HL-60/S4 treated with retinoic acid at 250 ng/mL for 4 days and 3 days (cell line): ENCODE results near the gene OR5D14.

Experiments
- in situ Hi-C: fragments of 300-500 bp; cut with MboI; formaldehyde crosslinking; loops from 2 replicates; pipeline ENCODE4 v1.7.0; 2022; ENCODE audit warnings: low sequenced_read_pairs

The OR5D14 gene

DNA sequence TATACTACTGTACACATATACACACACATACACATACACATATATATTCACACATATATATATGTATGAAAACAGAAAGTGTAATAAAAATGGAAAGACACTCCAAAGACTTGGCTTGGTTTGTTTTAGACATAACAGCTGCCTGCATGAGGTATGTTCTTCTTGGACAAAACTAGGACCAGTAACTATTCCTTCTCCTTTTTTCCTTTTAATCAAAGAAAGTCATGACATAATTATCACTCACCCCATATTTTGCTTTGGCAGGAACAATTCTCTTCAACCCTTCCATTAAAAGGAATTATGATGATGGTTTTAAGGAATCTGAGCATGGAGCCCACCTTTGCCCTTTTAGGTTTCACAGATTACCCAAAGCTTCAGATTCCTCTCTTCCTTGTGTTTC is at the start of gene OR5D14:
Gene OR5D14 (plus strand): TSS at position 301 of the 400 bp plus-strand sequence. CDS start 0 bp downstream, at position 301.
- in situ Hi-C loops: no loop called here

DNA sequence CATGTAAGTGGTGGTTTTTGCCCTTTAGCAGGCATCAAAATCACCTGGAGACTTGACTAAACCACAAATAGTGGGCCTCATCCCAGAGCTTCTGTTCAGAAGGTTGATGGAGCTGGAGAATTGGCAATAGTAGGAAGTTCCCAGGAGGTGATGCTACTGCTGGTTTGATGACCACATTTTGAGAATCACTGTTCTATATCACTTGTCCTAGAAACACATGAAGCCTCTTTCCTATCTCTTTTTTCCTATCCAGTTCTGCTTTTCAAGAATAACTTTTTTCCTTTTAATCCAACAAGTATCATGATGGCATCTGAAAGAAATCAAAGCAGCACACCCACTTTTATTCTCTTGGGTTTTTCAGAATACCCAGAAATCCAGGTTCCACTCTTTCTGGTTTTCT is 22.2 kb upstream of the OR5D14 start, which contains the start of gene OR5D13:
Gene OR5D13 (plus strand): TSS at position 301 of the 400 bp plus-strand sequence. CDS start 0 bp downstream, at position 301.
- in situ Hi-C loops: no loop called here

DNA sequence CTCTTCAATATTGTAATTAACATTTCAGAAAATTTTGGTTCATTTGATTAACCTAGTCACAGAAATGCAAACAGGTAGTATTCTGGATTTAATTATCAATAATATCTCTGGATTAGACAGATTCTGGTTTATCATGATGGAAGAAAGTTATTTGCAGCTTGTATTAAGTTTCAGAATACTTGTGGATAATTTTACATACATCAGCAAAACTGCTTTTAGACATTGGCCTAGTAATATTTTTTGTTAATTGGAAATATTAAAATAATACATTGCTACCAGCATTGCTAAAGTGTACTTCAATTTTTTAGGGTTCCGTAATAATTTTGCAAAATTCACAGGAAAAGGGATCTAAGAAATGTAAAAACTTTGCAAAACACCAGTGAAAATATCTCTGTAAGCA is 3.8 kb upstream of the OR5D14 start:
- in situ Hi-C loops: no loop called here

DNA sequence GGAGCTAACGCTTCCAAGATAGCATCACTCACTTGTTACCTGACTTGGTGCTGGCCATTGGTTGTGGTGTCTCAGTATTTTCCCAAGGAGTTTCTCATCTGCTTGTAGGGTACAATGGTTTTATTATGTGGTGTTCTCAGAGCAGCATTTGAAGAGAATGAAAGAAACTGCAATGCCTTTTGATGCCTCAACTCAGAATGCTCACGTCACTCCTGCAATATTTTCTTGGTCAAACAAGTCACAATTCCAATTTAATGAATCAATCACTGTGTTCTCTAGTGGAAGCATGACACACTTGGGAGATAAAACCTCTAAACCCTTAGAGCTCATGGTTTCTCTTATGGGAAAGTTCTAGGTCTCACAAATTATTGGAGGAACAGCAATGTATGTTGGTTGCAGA is 2.0 kb upstream of the OR5D14 start:
- in situ Hi-C loops: no loop called here

DNA sequence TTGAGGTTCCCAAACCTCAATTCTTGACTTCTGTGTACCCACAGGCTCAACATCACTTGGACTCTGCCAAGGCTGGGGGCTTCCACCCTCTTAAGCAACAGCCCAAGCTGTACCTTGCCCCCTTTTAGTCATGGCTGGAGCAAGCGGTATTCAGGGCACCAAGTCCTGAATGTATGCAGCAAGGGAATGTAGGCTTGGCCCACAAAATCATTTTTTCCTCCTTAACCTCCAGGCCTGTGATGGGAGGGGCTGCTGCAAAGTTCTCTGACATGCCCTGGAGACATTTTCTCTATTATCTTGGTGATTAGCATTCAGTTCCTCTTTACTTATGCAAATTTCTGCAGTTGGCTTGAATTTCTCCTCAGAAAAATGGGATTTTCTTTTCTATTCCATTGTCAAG is 10.9 kb downstream of the OR5D14 start:
- in situ Hi-C loops: no loop called here

DNA sequence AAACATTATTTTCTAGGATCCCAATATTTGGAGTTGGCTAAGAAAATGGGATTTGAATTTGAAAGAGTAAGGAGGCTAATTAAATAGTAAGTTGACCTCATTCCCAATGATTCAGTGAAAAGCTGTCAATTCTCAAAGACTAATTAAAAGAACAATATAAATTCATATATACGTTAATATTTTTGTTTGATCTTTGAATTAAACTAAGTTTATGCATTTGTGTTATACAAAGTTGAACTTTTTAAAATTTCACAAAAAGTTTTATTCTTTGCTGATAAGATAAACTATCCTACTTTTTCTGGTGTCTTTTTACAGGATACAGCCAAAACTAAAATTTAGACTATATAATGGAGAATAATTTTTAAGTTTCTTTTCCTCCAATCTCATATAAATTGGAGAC is 15.7 kb downstream of the OR5D14 start, which contains the start of gene OR5L1:
Gene OR5L1 (plus strand): TSS at position 301 of the 400 bp plus-strand sequence. CDS start 100 bp downstream, outside the sequence.
- in situ Hi-C loops: no loop called here

DNA sequence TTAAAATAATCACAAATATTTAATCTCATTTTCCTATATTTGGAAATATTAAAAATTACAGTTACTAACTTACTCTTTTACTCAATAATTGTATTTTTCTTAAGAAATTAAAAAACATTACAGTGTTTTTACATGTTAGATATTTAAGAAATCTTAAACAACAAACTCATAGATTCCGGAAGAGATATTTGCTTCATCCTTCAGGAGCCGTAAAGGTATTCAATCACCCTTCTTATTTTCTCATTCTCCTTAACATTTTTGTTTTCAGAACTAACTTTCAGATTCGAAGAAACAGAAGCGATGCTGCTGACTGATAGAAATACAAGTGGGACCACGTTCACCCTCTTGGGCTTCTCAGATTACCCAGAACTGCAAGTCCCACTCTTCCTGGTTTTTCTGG is 24.0 kb downstream of the OR5D14 start, which contains the start of gene OR5D18:
Gene OR5D18 (plus strand): TSS at position 301 of the 400 bp plus-strand sequence. CDS start 0 bp downstream, at position 301.
- in situ Hi-C loops: no loop called here

DNA sequence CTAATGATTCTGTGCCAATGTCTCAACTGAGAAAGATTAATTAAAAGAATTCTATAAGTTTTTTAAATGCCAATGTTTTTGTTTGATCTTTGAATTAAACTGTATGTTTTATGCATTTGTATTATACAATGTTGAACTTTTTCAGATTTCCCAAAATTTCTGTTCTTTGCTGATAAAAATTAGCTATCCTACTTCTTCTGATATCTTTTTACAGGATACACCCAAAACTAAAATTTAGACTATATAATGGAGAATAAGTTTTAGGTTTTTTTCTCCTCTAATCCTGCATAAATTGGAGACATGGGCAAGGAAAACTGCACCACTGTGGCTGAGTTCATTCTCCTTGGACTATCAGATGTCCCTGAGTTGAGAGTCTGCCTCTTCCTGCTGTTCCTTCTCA is 31.6 kb downstream of the OR5D14 start, which contains the start of gene OR5L2:
Gene OR5L2 (plus strand): TSS at position 301 of the 400 bp plus-strand sequence. CDS start 0 bp downstream, at position 301.
- in situ Hi-C loops: no loop called here

DNA sequence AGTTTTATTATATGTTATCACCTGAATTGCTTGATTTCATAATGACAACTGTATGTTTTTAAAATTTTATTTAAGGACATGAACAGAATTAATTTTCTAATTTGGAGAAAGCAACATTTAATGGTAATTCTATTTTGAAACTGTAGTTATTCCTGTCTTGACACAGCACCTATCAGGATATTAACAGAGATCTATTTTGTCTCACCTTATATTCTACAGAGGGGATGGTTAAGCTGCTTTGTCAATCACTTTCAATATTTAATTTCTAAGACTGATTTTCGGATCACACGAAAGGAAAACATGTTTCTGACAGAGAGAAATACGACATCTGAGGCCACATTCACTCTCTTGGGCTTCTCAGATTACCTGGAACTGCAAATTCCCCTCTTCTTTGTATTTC is 43.1 kb downstream of the OR5D14 start, which contains the start of gene OR5D16:
Gene OR5D16 (plus strand): TSS at position 301 of the 400 bp plus-strand sequence. CDS start 0 bp downstream, at position 301.
- in situ Hi-C loops: no loop called here
